GM19372 (cell line): Measurements from ENCODE around the gene GPR137C.

Experiments
- ATAC-seq: cut with Tn5 transposase; IDR thresholded peaks from one replicate; pipeline ENCODE4 v1.9.1; 2021; ENCODE audit warnings: mild to moderate bottlenecking, low read depth, moderate library complexity; ENCODE audit not compliant: unreplicated experiment

The GPR137C gene

DNA sequence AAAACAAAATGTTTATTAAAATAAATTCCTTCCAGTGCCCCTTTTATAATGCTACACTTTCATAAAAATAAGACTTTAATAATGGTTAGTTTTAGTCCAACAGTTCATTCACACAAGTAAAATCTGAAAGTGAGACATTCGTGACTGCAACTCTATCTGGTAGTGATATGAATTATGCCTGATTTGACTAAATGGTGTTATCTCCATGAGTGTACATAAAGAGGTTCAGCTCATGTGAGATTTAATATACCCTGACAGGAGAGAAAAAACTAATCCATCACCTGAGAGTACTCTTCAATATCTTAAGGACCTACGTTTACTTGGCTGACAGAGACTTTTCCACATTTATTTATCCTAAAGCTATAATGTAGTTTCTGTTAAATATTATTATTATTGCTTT is 108.7 kb downstream of the GPR137C start:
- no peak for ATAC-seq

DNA sequence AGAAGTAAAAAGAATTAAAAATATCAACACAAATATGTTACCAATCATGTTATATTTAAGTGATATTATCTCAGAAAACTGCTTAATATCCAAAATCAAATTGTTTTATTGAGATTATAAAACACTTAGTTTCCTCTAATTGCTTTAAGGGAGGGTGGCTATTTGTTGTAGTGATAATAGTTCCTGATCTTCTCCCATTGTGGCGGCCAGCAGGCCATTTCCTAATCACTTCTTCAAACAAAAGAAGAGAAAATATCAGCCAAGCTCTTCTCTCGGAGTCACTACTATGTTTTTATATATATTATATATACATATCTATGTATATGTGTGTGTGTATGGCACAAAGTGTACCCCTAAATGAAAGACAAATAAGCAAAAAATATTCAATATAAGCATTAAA is 111.2 kb downstream of the GPR137C start:
- no peak for ATAC-seq

- no peak for ATAC-seq
Measured at GRCh38 chr14:52678591-52678990, 126.0 kb downstream of the GPR137C start.

DNA sequence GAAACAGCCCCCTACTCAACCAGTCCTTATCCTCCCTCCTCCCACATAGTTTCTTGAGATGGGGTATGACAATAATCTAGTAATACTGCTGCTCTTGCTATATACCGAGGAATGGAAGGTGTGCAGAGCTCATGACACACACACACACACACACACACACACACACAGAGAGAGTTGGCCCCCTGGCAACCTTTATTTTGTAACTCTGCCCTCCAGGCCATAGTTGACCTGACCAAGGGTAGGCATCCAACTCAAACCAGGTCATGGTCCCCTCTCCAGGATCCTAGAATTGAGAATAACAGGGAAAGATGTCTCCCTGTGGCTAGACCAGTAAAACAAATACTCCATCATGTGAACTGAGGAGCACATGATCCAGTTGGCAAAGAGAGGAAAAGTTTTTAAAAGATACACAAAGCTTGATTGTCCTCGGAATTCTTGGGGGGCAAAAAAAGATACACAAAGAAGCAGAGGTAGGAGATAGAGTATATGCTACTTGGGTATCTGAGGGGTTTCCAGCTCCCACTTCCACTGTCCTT is 131.4 kb downstream of the GPR137C start:
- ATAC-seq = no peak

DNA sequence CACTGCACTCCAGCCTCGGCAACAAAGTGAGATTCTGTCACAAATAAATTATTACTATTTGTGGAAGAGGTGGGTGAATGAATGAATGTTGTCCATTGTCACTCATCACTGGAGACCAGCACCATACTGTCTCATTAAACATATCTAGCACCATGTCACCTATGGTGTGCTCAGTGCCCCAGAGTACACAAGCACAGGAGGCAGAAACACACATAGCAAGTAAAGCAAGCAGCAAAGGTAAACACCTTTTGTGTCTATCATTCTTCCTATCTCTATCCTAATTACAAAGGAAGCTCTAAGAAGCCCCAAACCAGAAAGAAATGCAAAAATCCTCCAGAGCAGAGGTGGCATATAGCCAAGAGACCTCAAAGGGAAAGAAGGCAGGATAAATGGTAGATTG is 133.5 kb downstream of the GPR137C start:
- no peak for ATAC-seq
